H1 (cell line): ENCODE results near the gene LCORL. TPM values are rescaled to one million over a fixed set of nuclear protein-coding genes. Genes with fewer than 3 reads are reported as not detected.
"Not testable (repeated sequence)": the region's sequence is repeated elsewhere in the genome, so short reads cannot be mapped to it uniquely, and the experiment has no call there.

Source experiments
- CTCF ChIA-PET: fragments of 300-600 bp; sonication (Branson Sonifier 250); formaldehyde crosslinking; loops from one replicate; lab custom pipeline; 2021; ENCODE audit not compliant: partially characterized antibody; lab: Charles Lee
- POLR2A ChIA-PET: fragments of 300-600 bp; sonication (Branson Sonifier 250); formaldehyde crosslinking; loops from one replicate; lab custom pipeline; 2021; ENCODE audit warnings: inconsistent platforms; ENCODE audit not compliant: partially characterized antibody; lab: Charles Lee
- DNase-seq, 2 experiments: peaks; one replicate each; pipeline versions ENCODE4 v3.0.0 to v3.0.0-alpha.2; 2010 to 2022; ENCODE audit warnings: low spot score in 2 of 2, low read depth in 1 of 2, mixed read lengths in 1 of 2
- FAIRE-seq: peaks from 2 replicates; lab custom pipeline; 2011; peaks lifted over from hg19 to GRCh38; lab: Jason Lieb, UNC
- H2AFZ ChIP-seq: 2 replicates; pipeline ENCODE4 v1.8.1; 2012; ENCODE audit warnings: low read length, inconsistent platforms
- H2AK5ac ChIP-seq: 2 replicates; pipeline ENCODE4 v1.6.1; 2013; ENCODE audit warnings: low read depth, low read length
- H2BK120ac ChIP-seq: replicated peaks from 2 replicates; pipeline ENCODE3; 2013; ENCODE audit warnings: low read depth, low read length, inconsistent platforms
- H2BK12ac ChIP-seq: 2 replicates; pipeline ENCODE4 v1.6.1; 2013; ENCODE audit warnings: low read depth, low read length
- H2BK15ac ChIP-seq: 2 replicates; pipeline ENCODE4 v1.6.1; 2013; ENCODE audit warnings: low read length
- H2BK20ac ChIP-seq: 2 replicates; pipeline ENCODE4 v1.6.1; 2013; ENCODE audit warnings: low read length
- H2BK5ac ChIP-seq: 2 replicates; pipeline ENCODE4 v1.6.1; 2013; ENCODE audit warnings: low read depth, low read length
- H3K14ac ChIP-seq: 2 replicates; pipeline ENCODE4 v1.6.1; 2013; ENCODE audit warnings: inconsistent platforms; ENCODE audit not compliant: insufficient read length
- H3K18ac ChIP-seq: 2 replicates; pipeline ENCODE4 v1.6.1; 2013; ENCODE audit warnings: low read length; ENCODE audit errors: extremely low read depth
- H3K23ac ChIP-seq: 2 replicates; pipeline ENCODE4 v1.6.1; 2013; ENCODE audit warnings: inconsistent platforms; ENCODE audit not compliant: insufficient read length
- H3K23me2 ChIP-seq: 2 replicates; pipeline ENCODE4 v1.6.1; 2013; ENCODE audit warnings: low read depth, low read length
- H3K27ac ChIP-seq: 2 replicates; pipeline ENCODE4 v1.6.1; 2011; ENCODE audit warnings: low read depth, low read length, inconsistent platforms
- H3K27me3 ChIP-seq, 4 experiments: replicated peaks in 1 of 4; 1 replicate in 1 of 4; 2 replicates in 3 of 4; pipeline versions ENCODE4 v1.6.1 to v1.8.1; 2011 to 2013; ENCODE audit warnings: low read length in 3 of 4, mild to moderate bottlenecking in 3 of 4, inconsistent platforms in 2 of 4, mixed read lengths in 2 of 4, moderate library complexity in 1 of 4; ENCODE audit not compliant: control insufficient read depth in 3 of 4, insufficient read depth in 3 of 4; ENCODE audit errors: extremely low read depth in 1 of 4
- H3K36me3 ChIP-seq, 4 experiments: 2 replicates each; pipeline versions ENCODE4 v1.6.1 to v1.8.1; 2011 to 2013; ENCODE audit warnings: mild to moderate bottlenecking in 4 of 4, low read length in 3 of 4, moderate library complexity in 2 of 4, control low read depth in 1 of 4, inconsistent platforms in 1 of 4; ENCODE audit not compliant: insufficient read depth in 4 of 4, control insufficient read depth in 2 of 4
- H3K4ac ChIP-seq: replicated peaks from 2 replicates; pipeline ENCODE3; 2013; ENCODE audit warnings: low read length, low read depth, mixed read lengths, inconsistent platforms; ENCODE audit not compliant: insufficient read length
- H3K4me1 ChIP-seq, 4 experiments: replicated peaks in 1 of 4; 1 replicate in 1 of 4; 2 replicates in 3 of 4; pipeline versions ENCODE4 v1.6.1 to v1.8.1; 2011 to 2013; ENCODE audit warnings: low read length in 3 of 4, inconsistent platforms in 2 of 4, mixed read lengths in 1 of 4; ENCODE audit not compliant: insufficient read depth in 4 of 4, control insufficient read depth in 3 of 4
- H3K4me2 ChIP-seq, 2 experiments: 2 replicates each; pipeline versions ENCODE4 v1.6.1 to v1.8.1; 2011 to 2013; ENCODE audit warnings: low read depth in 2 of 2, low read length in 2 of 2, control low read depth in 1 of 2, inconsistent platforms in 1 of 2, mild to moderate bottlenecking in 1 of 2; ENCODE audit not compliant: insufficient read depth in 1 of 2
- H3K4me3 ChIP-seq, 4 experiments: fragments of 200-600, 300-600 bp in 1 of 4; sonication (generic), shearing (Covaris generic), sonication (Bioruptor Twin) in 1 of 4; 2 replicates each; pipeline versions ENCODE4 v1.5.1 to v1.8.1; 2011 to 2016; ENCODE audit warnings: low read length in 4 of 4, low read depth in 3 of 4, control low read depth in 2 of 4, inconsistent platforms in 2 of 4, mild to moderate bottlenecking in 2 of 4, mixed read lengths in 1 of 4, moderate library complexity in 1 of 4; ENCODE audit not compliant: insufficient read depth in 2 of 4; ENCODE audit errors: extremely low read depth in 1 of 4
- H3K56ac ChIP-seq: replicated peaks from 2 replicates; pipeline ENCODE3; 2013; ENCODE audit warnings: low read depth, mild to moderate bottlenecking, mixed read lengths, low read length, inconsistent platforms; ENCODE audit not compliant: insufficient read length
- H3K79me1 ChIP-seq: 2 replicates; pipeline ENCODE4 v1.6.1; 2013; ENCODE audit warnings: low read depth, low read length, control low read depth
- H3K79me2 ChIP-seq, 2 experiments: 2 replicates each; pipeline versions ENCODE4 v1.6.1 to v1.8.1; 2012 to 2013; ENCODE audit warnings: low read length in 2 of 2, mild to moderate bottlenecking in 2 of 2, inconsistent platforms in 1 of 2; ENCODE audit not compliant: insufficient read depth in 2 of 2, control insufficient read depth in 1 of 2
- H3K9ac ChIP-seq, 4 experiments: replicated peaks in 1 of 4; 1 replicate in 1 of 4; 2 replicates in 3 of 4; pipeline versions ENCODE4 v1.6.1 to v1.8.1; 2011 to 2013; ENCODE audit warnings: low read depth in 3 of 4, low read length in 3 of 4, control low read depth in 2 of 4, mild to moderate bottlenecking in 2 of 4, moderate library complexity in 2 of 4, inconsistent platforms in 1 of 4; ENCODE audit errors: extremely low read depth in 1 of 4
- H3K9me3 ChIP-seq, 2 experiments: 2 replicates each; pipeline versions ENCODE4 v1.6.1 to v1.8.1; 2012 to 2013; ENCODE audit warnings: mild to moderate bottlenecking in 2 of 2, moderate library complexity in 2 of 2, control low read depth in 1 of 2, inconsistent platforms in 1 of 2, low read depth in 1 of 2, low read length in 1 of 2, mixed read lengths in 1 of 2; ENCODE audit not compliant: insufficient read depth in 2 of 2
- H4K20me1 ChIP-seq, 2 experiments: replicated peaks in 1 of 2; 2 replicates each; pipeline versions ENCODE3 to v1.8.1; 2011 to 2013; ENCODE audit warnings: inconsistent platforms in 2 of 2, low read length in 2 of 2, mild to moderate bottlenecking in 1 of 2; ENCODE audit not compliant: insufficient read depth in 2 of 2, control insufficient read depth in 1 of 2
- H4K5ac ChIP-seq: 2 replicates; pipeline ENCODE4 v1.6.1; 2013; ENCODE audit warnings: low read length, low read depth, mixed read lengths, inconsistent platforms; ENCODE audit not compliant: insufficient read length
- H4K8ac ChIP-seq: 2 replicates; pipeline ENCODE4 v1.8.0; 2013; ENCODE audit warnings: mild to moderate bottlenecking, moderate library complexity, low read length, inconsistent platforms; ENCODE audit not compliant: insufficient read depth; ENCODE audit errors: extremely low read depth
- H4K91ac ChIP-seq: replicated peaks from 2 replicates; pipeline ENCODE3; 2013; ENCODE audit warnings: low read length, mixed read lengths, inconsistent platforms; ENCODE audit not compliant: insufficient read length
- ATF2 ChIP-seq: IDR thresholded peaks from 2 replicates; pipeline ENCODE4 v1.6.1; 2012; ENCODE audit warnings: low read length, inconsistent platforms
- CBX5 ChIP-seq: fragments of 300-800, 300-1000 bp; sonication (generic); IDR thresholded peaks from 2 replicates; pipeline ENCODE4 v1.7.1; 2016; ENCODE audit warnings: antibody characterized with exemption, low read length, low read depth
- JUND ChIP-seq: IDR thresholded peaks from 2 replicates; pipeline ENCODE4 v1.6.1; 2011; ENCODE audit warnings: mild to moderate bottlenecking, improper control_type of control experiment, low read length
- RAD21 ChIP-seq, 2 experiments: IDR thresholded peaks in 1 of 2; conservative IDR thresholded peaks in 1 of 2; 2 replicates each; pipeline ENCODE4 v1.6.1; 2011; ENCODE audit warnings: low read depth in 2 of 2, low read length in 2 of 2, improper control_type of control experiment in 1 of 2, inconsistent platforms in 1 of 2, mild to moderate bottlenecking in 1 of 2, moderate library complexity in 1 of 2
- RNF2 ChIP-seq: fragments of 200-900, 300-1000 bp; sonication (generic); IDR thresholded peaks from 2 replicates; pipeline ENCODE4 v1.7.1; 2016; ENCODE audit warnings: borderline replicate concordance, low read depth, mild to moderate bottlenecking, antibody characterized with exemption, low read length; ENCODE audit not compliant: poor library complexity, severe bottlenecking; ENCODE audit errors: missing control alignments
- SP4 ChIP-seq: IDR thresholded peaks from 2 replicates; pipeline ENCODE4 v1.6.1; 2012; ENCODE audit warnings: low read length, inconsistent platforms
- WGBS, 2 experiments: shearing (Covaris generic) in 1 of 2; methylation state at CpG; one replicate each; pipeline versions ENCODE4 v1.1.6 to v1.1.7; 2013 to 2015; ENCODE audit warnings: low lambda C conversion rate in 2 of 2, mixed read lengths in 2 of 2, inconsistent platforms in 1 of 2, low coverage in 1 of 2, missing lambda C conversion rate in 1 of 2; ENCODE audit not compliant: insufficient replicate concordance in 2 of 2, insufficient coverage in 1 of 2, insufficient read length in 1 of 2; ENCODE audit errors: extremely low coverage in 1 of 2, missing lambda C conversion rate in 1 of 2; 5-methylcytosine and 5-hydroxymethylcytosine counted together
- polyA plus RNA-seq, 7 experiments: library from polyadenylated mRNA; depleted of rRNA in 3 of 7; stranded (reverse) in 5 of 7; unstranded in 2 of 7; fragments of >200 nt in 5 of 7; fragments of 200-250 nt in 2 of 7; gene quantifications; 1 replicate in 5 of 7; 2 replicates in 1 of 7; 4 replicates in 1 of 7; pipeline versions ENCODE4 v1.2.1 to v1.2.3, GENCODE V29; 2011 to 2013; ENCODE audit warnings: missing spikeins in 2 of 7, mixed read lengths in 2 of 7
- total RNA-seq: library from RNA; stranded (reverse); fragmentation: NEBNext Ultra II Directional; extraction: Animal tissue kit (Norgen Biotek cat#: 25700); gene quantifications from 2 replicates; pipeline ENCODE4 v1.2.1, GENCODE V29; 2021

Gene LCORL
- total and polyA plus RNA-seq, 2 of the 8 experiments (the other 6 are each of a cell fraction or from before 2014, with no cell fraction given), result 2.2 to 19.2 TPM

GRCh38 chr4:17851959-17852358 lies 169.6 kb downstream of the LCORL start (continued):
- no peak for TF ChIP-seq RAD21 (IDR thresholded peaks at IDR 0.05 in 1 of 2, conservative IDR thresholded peaks at IDR 0.05 in 1 of 2; ENCODE audit: low read depth in 2 of 2, low read length in 2 of 2)
- no peak for TF ChIP-seq SP4
- no peak for TF ChIP-seq JUND
- TF ChIP-seq CBX5, result no peak
- TF ChIP-seq ATF2, result no peak
- no peak for TF ChIP-seq RNF2

- H4K91ac ChIP-seq, H3K23me2 ChIP-seq, H3K14ac ChIP-seq, H3K4me2 ChIP-seq, H3K18ac ChIP-seq, DNase-seq, POLR2A ChIA-PET, H3K4me3 ChIP-seq, H3K56ac ChIP-seq, H3K79me2 ChIP-seq, H3K4ac ChIP-seq, CTCF ChIA-PET, H3K27me3 ChIP-seq, H4K8ac ChIP-seq, H2BK15ac ChIP-seq, H2AFZ ChIP-seq, H3K4me1 ChIP-seq, H2BK12ac ChIP-seq, H3K79me1 ChIP-seq, H4K20me1 ChIP-seq, FAIRE-seq, H3K23ac ChIP-seq, H3K27ac ChIP-seq, H2AK5ac ChIP-seq, H2BK20ac ChIP-seq, H2BK120ac ChIP-seq, H3K9ac ChIP-seq, H4K5ac ChIP-seq, H2BK5ac ChIP-seq: not testable (repeated sequence)
- peaks cover 9 to 19% of the 10 kb centered on the region in 2 experiments for H3K9me3 ChIP-seq
- WGBS, 2 experiments, result 100% methylated on average over 1 of the region's 1 CpG; no CpG with 5 or more reads in 1 of the 2 experiments
- peaks cover 0 to 25% (median 10%) of the 10 kb centered on the region in 4 experiments; a peak in 4 of 8 replicates for H3K36me3 ChIP-seq
These were observed 171.3 kb downstream of the LCORL start for GRCh38 chr4:17850295-17850694.
